ENCODE results near the gene PRPF6. TPM values are rescaled to one million over a fixed set of nuclear protein-coding genes. Genes with fewer than 3 reads are reported as not detected.
A peak's percentile ranks its signal among the peaks of the same experiment; 100 is the strongest.

The PRPF6 gene
- total and polyA plus RNA-seq, 2 of the 13 experiments (the other 11 are each of a cell fraction or from before 2014, with no cell fraction given): 63.7 to 101 TPM

- TF ChIP-seq ZNF687 (CRISPR knock-in tag; IDR thresholded peaks at IDR 0.05) (peak; percentile 98), ZHX2 (IDR thresholded peaks at IDR 0.05; ENCODE audit: low read depth) (peak; percentile 98), ZHX2 (CRISPR knock-in tag; IDR thresholded peaks at IDR 0.05; ENCODE audit: borderline replicate concordance) (no peak; the same call in 1 of the 2 replicates), IRF1 (CRISPR knock-in tag; IDR thresholded peaks at IDR 0.05; ENCODE audit: low read depth) (peak; percentile 25; the same call in 1 of the 2 replicates), FOXC1 (CRISPR knock-in tag; IDR thresholded peaks at IDR 0.05; ENCODE audit: borderline replicate concordance) (peak; percentile 93; the same call in 1 of the 2 replicates), ZNF776 (CRISPR knock-in tag; IDR thresholded peaks at IDR 0.05) (peak; percentile 92), E2F2 (CRISPR knock-in tag; IDR thresholded peaks at IDR 0.05; ENCODE audit: borderline replicate concordance) (peak; percentile 82), ZNF510 (CRISPR knock-in tag; IDR thresholded peaks at IDR 0.05; ENCODE audit: low read depth) (0 out of 2 replicates have a peak, but pooled peaks have one; percentile 55), ZNF724P (CRISPR knock-in tag; IDR thresholded peaks at IDR 0.05; ENCODE audit: borderline replicate concordance) (peak; percentile 98), ZXDC (CRISPR knock-in tag; IDR thresholded peaks at IDR 0.05) (peak; percentile 97; the same call in 1 of the 2 replicates), FOXK1 (CRISPR knock-in tag; IDR thresholded peaks at IDR 0.05; ENCODE audit: borderline replicate concordance, low read depth) (peak; percentile 99)
Measured at GRCh38 chr20:63980806-63981728, at the start of gene PRPF6 (continued).

All from HepG2 (cell line).